ENCODE data around the gene STMN3.

STMN3 gene

GRCh38 chr20:63692436-63693082 lies 39.3 kb upstream of the STMN3 start:
- DNase-seq (ENCODE audit: low spot score): no peak

GRCh38 chr20:63691711-63692435 lies 38.6 kb upstream of the STMN3 start:
- no peak for DNase-seq (ENCODE audit: low spot score)

- DNase-seq (ENCODE audit: low spot score): no peak
Observed at GRCh38 chr20:63690898-63691710, 37.9 kb upstream of the STMN3 start.

- DNase-seq (ENCODE audit: low spot score): no peak
Observed at GRCh38 chr20:63690003-63690897, 37.0 kb upstream of the STMN3 start.

GRCh38 chr20:63689046-63690002 lies 36.1 kb upstream of the STMN3 start:
- no peak for DNase-seq (ENCODE audit: low spot score)

- DNase-seq (ENCODE audit: low spot score): no peak
Observed at GRCh38 chr20:63688228-63689045, 35.2 kb upstream of the STMN3 start.

- DNase-seq (ENCODE audit: low spot score): no peak
Observed at GRCh38 chr20:63687419-63688178, 34.4 kb upstream of the STMN3 start.

GRCh38 chr20:63686492-63687321 lies 33.5 kb upstream of the STMN3 start:
- DNase-seq (ENCODE audit: low spot score): no peak

GRCh38 chr20:63686094-63686491 lies 32.9 kb upstream of the STMN3 start:
- no peak for DNase-seq (ENCODE audit: low spot score)

- DNase-seq (ENCODE audit: low spot score): no peak
Observed at GRCh38 chr20:63685269-63686026, 32.2 kb upstream of the STMN3 start.

- DNase-seq (ENCODE audit: low spot score): no peak
Observed at GRCh38 chr20:63682384-63683139, 29.3 kb upstream of the STMN3 start.

- no peak for DNase-seq (ENCODE audit: low spot score)
Observed at GRCh38 chr20:63681609-63682142, 28.5 kb upstream of the STMN3 start.

- DNase-seq (ENCODE audit: low spot score): no peak
Observed at GRCh38 chr20:63680857-63681608, 27.8 kb upstream of the STMN3 start.

GRCh38 chr20:63680427-63680826 lies 27.2 kb upstream of the STMN3 start:
- DNase-seq (ENCODE audit: low spot score): no peak

- no peak for DNase-seq (ENCODE audit: low spot score)
Observed at GRCh38 chr20:63679799-63680305, 26.6 kb upstream of the STMN3 start.

Data from HuH-7.5 (cell line).